HuH-7.5 (cell line): Measurements from ENCODE around the gene BCAS1.
"Not testable (repeated sequence)": the region's sequence is repeated elsewhere in the genome, so short reads cannot be mapped to it uniquely, and the experiment has no call there.

Experiments used
- DNase-seq: peaks from one replicate; pipeline ENCODE4 v3.0.0; 2011; ENCODE audit warnings: low spot score

The BCAS1 gene

DNA sequence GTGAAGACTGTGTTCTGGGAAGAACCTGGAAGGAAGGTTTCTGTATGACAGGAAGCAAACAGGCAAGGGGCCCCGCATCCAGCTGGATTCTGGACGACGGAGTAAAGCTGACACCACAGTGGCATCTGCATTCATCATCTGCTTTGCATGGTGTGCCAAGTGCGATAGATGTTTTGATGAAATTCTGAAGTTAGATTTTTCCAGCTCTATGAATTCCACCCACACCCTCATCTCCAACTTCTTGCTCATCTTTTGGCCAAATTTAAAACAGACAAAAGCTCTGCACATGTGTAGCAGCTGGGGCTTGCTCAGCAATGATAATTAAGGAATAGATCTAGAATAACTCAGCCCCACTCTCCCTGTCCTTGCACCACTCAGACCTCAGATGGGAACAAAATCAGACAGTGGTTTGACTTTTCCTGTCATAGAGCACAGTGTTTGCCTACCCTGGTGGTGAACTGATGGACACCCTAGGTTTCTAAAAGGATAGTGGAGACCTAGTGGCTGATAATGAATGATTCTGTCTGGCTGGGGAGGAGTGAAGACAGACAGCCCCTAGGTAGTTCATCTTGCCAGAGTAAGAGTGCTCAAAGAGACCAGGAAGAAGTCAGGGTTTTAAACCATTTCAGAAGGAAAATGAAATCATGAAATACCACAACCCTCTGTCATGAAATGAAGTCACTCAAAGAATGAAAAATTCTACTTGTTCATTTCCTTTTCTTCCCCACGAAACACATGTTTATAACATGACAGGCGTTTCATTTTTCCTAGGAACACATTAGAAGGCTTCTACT is 85.8 kb downstream of the BCAS1 start:
- DNase-seq = no peak

DNA sequence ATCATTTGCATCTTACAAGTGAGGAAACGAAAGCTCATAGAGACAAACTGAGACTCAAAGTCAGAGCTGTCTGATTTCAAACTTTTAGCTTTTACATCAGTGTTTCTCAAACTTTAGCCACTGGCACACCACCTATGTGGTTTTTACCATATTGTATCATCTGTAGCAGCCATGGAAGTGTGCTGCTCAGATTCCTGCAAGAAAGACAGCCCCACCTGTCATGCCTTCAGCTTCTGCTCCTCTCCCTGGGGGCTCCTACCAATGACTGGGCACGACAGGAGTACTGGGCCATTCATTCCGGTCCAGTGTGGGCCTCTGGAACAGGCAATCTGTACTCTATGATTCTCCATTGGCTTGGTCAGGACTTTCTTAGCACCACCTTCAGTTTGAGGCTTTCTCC is 87.0 kb downstream of the BCAS1 start:
- no peak for DNase-seq

DNA sequence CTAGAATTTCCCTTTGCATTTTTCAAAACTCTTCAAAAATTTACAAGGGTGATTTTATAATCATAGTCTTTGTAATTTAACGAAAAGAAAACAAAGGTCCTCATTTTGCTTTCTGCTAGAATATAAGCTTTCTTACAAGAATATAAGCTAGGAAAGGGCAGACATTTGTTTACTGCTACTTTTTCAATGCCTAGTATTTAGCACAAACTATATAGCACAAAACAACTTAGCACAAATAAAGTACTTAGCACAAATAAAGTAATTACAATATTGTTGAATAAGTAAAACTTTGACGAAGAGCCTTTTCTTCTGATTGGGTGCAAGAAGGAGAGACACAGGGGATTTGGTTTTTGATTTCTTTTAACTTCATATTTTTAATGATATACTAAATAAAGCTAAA is 87.8 kb downstream of the BCAS1 start:
- DNase-seq = no peak

DNA sequence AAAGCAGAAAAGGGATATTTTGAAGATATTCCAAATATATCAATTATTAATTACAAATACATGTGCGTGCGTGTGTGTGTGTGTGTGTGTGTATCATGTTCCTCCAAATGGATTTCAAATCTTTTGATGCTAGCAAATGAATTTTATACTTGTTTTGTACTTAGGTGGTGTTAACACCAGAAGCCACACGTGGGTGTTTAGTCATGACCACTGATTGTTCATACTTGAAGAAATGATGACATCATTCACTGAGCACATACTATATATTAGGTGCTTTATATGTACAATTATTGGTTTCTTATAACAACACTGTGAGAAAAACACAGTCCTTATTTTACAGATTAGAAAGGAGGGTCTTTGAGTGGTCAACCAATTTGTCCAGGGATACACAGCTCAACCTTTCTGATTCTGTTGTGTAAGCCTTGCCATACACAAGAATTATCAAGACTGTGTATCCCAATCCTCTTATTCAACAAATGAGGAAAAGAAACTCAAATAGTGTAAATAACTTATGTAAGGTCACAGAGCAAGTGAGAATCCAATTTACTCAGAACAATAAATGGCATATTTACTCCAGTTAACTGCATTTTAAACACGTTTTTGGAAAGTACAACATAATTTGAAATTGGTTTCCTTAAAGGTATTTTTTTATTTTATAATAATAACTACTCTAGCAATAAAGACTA is 88.5 kb downstream of the BCAS1 start:
- no peak for DNase-seq

DNA sequence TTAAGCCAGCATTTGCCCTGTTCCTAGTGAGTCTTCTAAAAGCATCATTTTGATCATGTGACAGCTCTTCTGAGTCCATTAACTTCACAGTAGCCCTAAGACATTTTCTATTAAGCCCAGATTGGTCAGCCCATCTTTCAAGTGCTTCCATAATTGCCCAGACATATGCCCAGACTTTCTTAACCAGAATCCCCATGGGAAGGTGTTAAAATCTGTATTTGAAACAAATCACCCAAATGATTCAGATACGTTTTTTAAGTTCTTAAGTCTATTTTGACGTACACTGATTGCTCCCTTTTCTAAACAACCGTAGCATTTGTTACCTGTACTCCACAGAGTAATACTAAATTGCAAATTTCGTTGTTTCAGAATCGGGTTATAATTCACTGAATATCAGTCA is 89.3 kb downstream of the BCAS1 start:
- no peak for DNase-seq

DNA sequence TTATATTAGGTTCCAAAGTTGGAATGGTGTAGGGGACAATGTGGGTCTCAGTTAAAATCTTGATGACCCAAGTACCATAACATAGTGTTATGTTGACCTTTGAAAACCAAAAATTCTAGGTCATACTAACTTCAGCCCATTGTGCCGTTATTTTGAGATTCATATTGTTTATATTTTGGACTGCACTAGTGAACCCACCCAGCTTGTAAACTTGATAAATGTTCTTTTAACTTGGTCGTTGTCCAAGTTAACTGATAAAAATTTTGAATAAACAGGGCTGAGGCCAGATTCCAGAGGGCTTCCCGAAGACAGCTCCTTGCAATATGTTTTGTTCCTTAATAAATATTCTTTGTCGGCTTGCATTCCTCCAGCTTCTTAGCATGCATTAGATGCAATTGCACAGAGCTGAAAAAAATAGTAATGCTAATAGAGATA is 90.3 kb downstream of the BCAS1 start:
- no peak for DNase-seq

DNA sequence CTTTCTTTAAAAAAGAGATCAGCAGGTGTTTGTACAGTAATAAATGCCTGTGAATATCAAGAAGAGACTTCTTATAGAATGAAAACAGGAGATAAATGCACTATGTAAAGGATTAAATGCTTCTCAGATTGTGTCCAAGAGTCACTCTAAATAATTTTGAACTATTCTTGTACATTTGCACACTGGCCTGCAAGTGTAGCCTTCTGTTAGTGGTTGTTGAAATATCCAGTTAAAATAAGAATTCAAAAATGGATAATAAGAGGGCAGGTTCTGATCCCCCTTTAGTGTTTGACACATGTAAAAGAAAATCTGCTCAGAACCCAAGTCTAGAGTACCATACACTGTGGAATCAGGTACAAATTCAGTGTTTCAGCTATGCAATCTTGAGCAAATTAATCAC is 91.9 kb downstream of the BCAS1 start:
- DNase-seq = no peak

DNA sequence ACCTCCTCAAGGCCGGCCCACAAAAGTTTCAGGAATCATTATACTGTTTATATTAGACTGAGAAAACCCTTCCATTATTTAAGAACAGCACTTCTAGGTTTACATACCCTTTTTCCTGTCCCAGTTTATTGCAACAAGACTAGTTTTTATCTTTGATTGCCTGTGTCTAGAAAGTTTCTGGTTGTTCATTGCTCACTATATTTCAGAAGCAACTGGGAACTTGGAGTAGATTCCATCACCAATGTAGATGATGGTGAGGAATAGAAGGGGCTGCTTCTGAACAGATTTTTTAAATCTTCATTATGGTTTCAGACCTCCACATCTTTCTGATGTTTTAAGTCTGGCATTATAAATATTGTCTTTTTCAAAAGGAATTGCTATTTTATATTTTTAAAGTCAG is 93.0 kb downstream of the BCAS1 start:
- DNase-seq = no peak

DNA sequence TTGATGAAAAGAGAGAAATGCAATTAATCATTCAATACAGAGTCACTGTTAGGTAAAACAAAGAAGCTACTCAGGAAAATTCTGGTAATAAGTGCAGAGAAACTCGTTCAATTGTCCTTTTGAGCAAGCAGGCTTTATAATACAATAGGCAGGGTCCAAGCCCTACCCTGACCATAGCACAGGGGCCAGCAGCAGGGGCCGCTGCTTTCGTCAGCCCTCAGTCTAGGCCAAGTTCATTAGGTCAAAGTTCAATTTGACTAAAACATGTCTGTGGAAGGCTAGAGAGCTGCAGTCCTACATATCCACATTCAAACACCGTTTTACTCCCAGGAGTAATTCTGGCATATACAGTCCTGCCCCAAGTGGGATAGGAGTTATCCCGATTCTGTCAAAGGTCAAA is 94.6 kb downstream of the BCAS1 start:
- no peak for DNase-seq

DNA sequence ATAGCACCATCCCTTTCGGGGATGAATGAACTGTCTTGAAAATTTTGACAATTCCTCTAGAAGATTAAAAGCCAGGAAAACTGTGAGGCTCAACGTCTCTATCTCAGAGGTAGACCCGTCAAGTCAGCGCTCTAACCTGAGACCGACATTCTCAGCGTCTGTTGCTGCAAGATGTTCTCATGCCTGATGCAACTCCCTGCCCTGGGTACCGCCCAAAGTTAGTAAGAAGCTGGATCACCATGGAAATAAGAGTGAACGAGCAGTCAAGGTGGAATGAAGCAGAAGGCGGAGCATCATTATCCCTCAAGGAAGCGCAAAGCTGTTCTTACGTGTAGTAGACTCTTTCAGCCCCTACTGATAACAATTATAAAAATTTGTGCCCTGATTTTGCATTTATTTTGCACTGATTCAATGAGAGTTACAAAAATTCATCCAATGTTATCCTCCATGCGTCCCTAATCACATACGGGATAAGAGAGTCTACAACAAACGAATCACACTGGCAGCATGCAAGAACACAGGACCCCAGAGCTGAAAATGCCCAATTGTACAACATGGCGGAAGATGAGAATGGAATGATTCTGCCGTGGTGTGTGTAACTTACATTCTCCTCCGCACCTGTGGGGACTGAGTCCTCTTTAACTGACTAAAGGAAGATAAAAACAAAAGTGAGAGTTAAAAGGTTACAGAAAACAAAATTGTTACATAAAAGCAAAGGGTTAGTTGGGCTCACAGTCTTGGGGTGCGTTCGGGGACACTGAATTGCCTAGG is 95.4 kb downstream of the BCAS1 start:
- DNase-seq = no peak

DNA sequence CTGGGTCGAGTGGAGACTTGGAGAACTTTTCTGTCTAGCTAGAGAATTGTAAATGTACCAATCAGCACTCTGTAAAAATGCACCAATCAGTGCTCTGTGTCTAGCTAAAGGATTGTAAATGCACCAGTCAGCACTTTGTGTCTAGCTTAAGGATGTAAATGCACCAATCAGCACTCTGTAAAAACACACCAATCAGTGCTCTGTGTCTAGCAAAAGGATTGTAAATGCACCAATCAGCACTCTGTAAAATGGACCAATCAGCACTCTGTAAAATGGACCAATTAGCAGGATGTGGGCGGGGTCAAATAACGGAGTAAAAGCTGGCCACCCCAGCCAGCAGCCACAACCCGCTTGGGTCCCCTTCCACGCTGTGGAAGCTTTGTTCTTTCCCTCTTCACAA is 96.5 kb downstream of the BCAS1 start:
- DNase-seq = not testable (repeated sequence)

DNA sequence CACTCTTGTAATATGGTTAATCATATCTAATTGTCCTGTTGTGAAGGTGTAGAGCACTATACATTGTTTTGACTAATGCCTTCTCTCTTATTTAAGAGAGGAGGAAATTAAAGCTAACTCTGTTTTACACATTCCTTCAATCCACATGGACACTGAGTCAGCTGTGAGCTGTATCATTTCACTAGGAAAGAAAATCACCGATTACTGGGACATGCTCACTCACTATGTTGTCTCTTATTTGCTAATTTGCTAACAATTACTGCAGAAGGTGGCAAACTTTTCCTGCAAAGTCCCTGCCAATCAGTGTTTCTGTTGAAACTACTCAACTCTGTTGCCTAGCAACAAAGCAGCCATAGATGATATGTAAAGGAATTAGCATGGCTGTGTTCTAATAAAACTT is 98.2 kb downstream of the BCAS1 start:
- no peak for DNase-seq

DNA sequence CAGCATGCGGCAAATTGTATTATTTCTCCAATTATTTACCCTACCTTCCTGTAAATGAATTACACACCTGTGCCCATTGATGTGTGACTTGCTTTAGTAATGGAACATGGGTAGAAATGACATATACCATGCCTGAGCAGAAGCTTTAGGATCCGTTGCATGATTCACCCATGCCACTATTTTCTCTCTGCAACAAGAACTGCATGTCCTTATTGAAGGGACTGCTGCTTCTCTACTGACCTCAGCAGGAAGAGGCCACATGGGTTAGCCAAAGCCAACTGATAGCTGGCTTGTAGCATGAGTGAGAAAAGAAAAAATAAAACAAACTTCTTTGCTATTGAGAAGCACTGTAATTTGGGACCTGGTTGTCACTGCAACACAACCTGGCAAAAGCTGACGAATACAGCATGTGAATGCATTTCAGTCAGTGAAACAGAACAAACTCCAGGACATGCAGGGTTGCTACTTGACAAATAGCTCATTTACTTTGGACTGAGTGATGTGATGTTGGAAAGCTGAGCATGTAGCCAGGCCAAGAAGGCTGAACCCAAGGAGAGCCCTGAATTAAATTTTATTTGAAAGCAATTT is 99.2 kb downstream of the BCAS1 start:
- DNase-seq = no peak

DNA sequence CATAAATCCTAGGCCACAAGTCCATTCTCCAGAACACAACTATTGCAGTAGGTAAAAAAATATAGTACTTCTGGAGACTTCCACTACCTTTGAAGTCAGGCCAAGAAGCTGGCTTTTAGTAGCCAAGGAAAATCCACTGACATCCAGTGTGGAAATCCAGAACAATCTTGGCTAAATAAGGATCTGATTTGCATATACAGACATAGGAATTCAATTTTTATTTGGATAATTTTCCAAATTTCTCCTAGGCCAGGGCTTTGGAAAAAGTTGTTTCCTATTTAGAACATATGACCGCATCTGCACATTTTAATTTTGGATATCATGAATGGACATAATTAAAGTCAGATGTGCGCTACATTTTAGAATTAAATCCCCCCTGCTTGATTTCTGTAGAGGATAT is 100.2 kb downstream of the BCAS1 start:
- DNase-seq = no peak

DNA sequence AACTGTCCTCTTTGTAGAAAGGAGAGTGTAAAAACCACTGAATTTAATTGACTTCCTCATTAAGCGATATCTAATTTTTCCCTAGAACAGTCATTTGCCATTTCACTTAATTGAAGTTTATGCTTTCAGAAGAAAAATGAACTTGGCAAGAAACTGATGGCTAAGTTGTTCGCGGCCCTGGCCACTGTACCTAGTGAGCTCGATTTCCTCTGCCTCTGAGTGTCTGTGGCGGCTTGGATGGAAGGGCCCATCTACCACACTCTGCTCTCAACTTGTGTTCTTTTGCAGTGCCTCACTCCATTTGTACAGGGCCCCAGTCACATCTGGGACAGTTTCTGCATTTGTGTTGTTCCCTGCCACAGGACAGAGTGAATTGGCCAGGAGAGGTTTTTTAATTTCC is 102.9 kb downstream of the BCAS1 start:
- DNase-seq = no peak

DNA sequence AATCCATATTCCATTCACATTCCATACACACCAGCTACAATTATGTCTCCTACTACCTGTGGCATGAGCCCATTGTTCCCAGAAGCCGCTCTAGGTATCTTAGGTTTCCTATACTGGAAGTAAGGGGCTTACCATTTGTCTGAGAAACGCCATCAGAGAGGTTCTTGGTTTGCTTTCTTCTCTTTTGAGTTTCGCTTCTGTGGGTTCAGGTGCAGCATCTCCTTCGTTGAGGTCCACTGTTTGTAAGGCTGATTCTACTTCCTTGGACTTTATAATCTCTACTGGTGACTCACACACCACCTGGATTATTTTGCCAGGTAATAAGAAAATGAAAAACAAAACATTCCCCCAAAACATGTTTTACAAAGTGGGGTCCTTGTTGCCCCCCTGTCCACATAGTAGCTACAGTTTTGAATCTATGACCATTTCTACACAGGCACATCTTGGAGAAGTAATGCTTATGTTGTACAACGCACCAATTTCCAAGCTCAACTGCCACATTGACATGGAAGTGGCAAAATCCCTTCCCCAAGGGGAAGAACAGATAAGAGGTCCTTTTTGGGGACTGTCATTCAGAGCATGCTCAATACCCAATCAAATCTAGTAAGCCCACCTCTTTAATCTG is 103.5 kb downstream of the BCAS1 start:
- DNase-seq = no peak

DNA sequence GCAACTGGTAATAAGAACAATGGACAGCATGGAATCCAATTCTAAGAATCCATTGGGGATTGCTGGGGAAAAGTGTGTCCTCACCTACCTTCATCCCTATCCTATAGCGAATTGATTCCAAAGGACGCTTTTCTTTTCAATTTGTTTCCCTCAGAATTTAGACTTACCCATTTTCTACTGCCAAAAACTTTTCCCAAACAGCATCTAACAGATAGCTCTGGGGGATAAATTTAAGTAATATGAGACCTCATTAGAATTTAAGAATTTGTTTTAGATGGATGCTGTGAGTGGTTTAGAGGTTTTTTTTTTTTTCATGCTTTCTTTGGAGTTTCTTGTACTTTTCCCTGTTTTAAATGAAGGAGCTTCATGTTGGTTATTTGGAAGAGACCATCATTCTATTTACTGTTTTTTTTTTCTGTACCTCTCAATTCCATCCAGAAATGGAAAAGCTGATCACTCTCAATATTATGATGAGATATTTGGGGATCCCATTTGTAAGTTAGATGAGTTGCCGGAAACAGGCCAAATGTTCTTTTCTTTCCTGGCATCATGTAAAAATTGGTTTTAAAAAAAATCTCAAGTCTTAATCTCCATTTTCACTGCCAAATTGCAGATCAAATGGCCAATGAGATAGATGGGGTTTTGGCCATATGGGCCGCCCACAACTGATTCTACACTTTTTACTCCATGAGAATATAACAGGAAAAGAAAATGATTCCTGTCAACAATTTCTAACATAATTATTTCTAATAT is 105.7 kb downstream of the BCAS1 start:
- no peak for DNase-seq

DNA sequence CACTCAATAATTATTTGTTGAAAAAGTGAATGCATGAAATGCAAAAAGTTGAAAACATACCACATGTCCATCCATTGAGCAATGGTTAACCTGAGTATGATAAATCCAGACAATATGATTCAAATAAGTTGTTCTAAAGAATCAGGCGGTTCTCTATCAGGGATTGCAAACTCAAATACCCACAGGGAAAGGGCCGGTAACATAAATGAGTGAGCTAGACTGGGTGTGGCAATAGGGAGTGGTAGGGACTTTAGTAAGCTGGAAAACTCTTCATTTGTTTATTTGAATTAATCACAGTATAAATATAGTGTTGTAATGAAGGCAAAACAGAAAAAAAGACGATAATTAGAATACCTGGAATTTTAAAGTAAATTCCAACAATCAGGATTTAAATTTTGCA is 106.3 kb downstream of the BCAS1 start:
- no peak for DNase-seq

DNA sequence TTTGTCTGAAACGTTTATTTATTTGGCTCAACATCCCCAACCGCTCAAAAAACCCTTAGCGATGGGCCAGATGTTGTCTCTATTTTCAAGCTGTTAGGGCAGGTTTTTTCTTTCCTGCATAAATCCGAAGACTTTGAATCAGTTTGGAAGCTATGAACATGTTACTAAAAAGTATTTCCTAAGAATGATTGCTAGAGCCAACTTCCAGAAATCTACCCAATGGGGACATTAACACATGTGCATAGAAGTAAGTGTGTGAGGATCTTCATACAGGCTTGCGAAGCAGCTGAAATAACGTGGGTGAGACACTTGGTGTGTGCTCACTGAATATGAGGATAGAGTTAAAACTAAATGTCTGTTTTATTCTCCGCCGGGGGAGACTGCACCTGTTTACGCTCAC is 106.8 kb downstream of the BCAS1 start:
- no peak for DNase-seq

DNA sequence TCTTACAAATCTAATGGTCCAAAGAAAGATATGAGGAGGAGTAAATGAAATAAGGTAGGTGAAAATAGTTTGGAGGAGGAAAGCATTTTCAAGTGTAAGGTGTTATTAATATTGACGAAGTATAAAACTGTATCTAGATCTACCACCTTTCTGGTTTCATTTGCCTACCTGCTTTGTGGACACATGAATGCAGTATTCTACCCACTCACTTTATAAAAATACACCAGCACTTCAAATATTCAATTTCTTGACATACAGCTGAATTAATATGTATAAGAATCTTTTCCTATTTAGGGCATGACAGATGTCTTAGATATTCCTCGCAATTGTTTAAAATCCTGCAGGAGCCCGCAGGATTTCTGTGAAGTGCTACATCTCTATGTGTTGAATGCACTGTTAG is 108.0 kb downstream of the BCAS1 start:
- DNase-seq = no peak

DNA sequence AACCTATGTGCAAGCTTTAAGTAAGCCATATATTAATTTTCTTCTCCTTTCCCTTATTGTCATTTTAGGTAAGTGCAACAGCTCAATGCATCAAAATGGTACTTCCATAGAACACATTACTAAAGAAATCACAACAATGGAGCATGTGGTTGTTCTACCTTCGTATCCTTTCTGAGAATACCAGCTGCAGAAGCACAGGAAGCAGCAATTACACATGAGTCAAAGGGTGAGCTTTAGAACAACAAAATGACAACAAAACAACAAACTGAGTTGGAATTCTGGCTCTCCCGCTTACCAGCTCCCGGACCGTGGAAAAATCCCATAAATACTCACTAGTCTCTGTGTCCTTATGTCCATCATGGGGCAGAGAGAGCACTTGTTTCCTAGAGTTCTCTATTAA is 108.9 kb downstream of the BCAS1 start:
- no peak for DNase-seq
